Activated naive CD8-positive, alpha-beta T cell treated with anti-CD3 and anti-CD28 coated beads, Interleukin-2, amount 50 U/mL, for 16 hours (primary cell): ENCODE results near the gene CCDC150.
"Not testable (repeated sequence)": the region's sequence is repeated elsewhere in the genome, so short reads cannot be mapped to it uniquely, and the experiment has no call there.

ENCODE experiments used
- DNase-seq: peaks from one replicate; pipeline ENCODE4 v3.0.0-alpha.2; 2020; ENCODE audit warnings: low read depth, low spot score

CCDC150 gene

GRCh38 chr2:196639180-196640030 is at the start of gene CCDC150:
CCDC150 (plus strand) TSS chr2:196639715; CDS start chr2:196639767, 52 bp downstream.
- peak; percentile 84 for DNase-seq

DNA sequence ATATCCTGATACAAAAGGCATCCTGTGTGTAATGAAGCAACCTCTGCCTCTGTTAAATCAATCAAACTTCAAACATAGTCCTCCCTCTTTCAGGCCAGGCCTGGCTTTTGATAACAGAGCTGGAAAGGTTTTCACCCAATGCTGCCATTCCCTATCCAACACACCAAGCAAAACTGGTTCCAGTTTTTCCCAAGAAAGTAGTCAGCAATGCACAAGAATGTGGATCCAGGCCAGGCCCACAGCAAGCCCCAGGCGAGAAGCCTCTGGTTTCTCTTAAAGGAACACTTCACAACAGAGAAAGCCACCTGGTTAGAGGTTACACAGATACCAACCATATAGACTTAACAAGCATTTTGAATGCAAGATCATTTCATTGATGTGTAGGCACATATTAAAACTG is 49.2 kb upstream of the CCDC150 start:
- no peak for DNase-seq

DNA sequence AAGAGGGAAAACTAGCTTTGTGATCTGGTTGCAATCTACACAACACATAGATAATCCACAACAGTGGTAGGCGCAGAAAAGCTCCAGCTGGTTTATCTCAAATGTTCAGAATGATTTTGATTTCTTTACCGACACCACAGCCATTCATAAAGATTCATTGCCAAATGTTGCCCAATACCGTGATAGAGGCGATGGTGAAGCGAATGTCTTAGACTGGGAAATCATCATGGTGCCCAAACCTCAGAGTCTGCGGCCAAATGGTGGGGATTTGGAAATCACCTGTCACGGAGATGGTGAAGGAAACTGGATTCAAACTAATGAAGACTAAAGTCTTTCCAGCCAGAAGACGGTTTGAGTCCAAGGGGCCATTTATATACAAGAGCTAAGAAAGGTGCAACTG is 48.5 kb upstream of the CCDC150 start:
- no peak for DNase-seq

GRCh38 chr2:196591621-196592022 is 47.9 kb upstream of the CCDC150 start:
- no peak for DNase-seq

DNA sequence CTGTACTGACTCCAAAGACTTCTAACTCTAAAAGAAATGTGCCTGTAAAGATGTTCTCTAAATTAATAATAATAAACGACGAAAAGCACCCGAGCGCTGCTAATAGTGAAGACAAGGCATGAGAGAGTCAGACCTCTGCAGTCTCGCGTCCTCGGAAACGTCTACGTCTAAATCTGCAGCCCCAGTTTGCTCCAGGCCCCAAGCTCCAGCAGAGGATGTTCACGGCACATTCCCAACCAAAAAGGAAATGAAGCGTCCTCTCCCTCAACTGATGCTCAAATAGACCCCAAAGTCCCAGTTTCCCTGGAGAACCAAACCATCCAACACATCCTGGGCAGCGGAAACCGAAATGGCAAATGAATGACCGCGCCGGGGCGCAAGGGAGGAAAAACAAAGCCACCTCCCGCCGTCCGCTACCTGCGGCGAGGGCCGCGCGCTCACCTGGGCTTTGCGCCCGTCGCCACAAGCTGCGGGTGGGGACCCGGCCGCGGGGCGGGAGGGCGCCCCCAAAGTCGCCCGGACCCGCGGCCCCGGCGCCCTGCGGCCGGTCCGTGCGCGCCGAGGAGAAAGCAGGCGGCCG is 47.1 kb upstream of the CCDC150 start:
- no peak for DNase-seq

DNA sequence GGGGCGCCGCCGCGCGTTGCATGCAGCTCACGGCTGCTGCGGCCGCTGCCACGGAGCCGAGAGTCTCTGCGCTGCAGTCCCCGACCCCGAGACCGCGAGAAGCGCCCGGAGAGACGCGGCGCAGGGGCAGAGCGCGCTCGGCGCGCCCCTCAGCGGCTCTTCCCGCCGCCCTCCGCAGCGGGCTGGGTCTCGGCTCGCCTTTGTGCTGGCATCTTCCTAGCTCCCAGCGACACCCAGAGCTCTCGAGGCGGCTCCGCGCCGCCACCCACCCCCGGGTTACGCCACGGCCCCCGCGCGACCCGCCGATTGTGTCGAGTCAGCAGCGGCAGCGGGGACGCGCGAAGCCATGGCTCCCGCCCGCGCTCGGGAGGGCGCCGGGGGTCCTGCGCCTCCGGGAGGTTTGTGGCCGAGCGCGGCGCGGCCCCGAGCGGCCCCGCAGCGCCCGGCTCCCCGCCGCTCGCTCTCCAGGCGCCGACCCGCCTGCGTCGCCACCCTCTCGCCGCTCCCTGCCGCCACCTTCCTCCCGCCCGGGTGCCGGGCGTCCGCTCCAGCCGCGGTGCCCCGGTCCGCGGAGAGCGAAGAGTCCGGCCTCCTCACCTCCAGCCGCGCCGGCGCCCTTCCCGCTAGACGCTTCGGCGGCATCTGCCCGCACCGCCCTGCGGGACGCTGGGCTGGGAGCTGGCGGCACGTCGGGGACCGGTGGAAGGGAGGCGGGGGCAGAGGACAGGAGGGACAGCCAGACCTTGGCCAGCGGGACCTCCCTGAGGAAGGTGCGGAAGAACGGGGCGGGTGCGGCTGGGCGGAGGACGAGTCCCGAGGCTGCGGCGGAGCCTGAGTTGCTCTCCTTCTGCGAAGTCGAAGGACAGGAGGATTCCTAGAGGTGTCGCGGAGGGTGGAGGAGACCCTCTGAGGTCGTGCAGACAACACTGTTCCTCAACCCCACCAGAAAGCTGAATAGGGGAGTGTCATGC is 46.3 kb upstream of the CCDC150 start, which contains the start of gene HECW2:
HECW2 (minus strand) TSS at position 644 of the 971 bp plus-strand sequence.
- no peak for DNase-seq

DNA sequence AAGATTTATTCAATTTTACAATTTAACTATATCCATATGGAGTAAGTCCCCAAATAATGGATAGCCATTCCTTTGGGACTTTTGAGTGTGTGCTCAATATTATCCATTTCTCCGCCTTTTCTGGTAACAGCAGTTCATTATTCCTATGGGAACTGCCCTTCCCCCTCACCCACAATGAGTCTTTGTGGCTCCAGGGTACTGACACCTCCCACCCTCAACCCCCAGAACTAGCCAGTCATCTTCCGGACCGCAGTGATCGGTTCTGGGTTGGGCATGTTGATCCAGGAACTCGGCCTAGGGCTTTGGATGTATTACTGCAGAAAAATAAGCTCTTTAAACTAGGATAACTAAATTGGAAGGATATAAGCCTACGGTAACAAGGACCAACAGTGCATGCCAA is 45.4 kb upstream of the CCDC150 start:
- no peak for DNase-seq

GRCh38 chr2:196597531-196597930 is 42.0 kb upstream of the CCDC150 start:
- no peak for DNase-seq

DNA sequence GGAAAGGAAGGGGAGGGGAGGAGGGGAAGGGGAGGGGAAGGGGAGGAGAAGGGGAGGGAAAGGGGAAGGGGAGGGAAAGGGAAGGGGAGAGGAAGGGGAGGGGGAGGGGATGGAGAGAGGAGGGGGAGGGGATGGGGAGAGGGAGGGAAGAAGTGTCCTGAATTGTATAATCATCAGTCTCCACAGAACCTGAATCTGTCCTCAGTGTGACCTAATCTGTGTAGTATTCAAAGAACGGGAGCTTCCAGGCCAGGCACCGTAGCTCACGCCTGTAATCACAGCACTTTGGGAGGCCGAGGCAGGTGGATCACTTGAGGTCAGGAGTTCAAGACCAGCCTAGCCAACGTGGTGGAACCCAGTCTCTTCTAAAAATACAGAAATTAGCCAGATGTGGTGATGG is 41.1 kb upstream of the CCDC150 start:
- no peak for DNase-seq

DNA sequence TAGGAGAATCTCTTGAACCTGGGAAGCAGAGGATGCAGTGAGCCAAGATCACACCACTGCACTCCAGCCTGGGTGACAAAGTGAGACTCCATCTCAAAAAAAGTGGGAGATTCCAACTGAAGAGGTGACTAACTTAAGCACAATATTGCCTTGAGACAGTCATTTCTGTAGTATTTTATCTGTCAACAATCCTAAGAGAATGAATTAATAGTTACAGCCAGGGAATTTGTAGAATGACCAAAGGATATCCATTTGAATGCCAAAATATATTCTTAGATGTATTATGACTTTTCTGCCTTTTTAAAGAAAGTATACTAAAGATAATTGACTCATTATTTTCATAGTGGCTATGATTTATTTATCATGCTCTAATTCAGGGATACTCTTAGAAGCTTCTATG is 40.7 kb upstream of the CCDC150 start:
- no peak for DNase-seq

DNA sequence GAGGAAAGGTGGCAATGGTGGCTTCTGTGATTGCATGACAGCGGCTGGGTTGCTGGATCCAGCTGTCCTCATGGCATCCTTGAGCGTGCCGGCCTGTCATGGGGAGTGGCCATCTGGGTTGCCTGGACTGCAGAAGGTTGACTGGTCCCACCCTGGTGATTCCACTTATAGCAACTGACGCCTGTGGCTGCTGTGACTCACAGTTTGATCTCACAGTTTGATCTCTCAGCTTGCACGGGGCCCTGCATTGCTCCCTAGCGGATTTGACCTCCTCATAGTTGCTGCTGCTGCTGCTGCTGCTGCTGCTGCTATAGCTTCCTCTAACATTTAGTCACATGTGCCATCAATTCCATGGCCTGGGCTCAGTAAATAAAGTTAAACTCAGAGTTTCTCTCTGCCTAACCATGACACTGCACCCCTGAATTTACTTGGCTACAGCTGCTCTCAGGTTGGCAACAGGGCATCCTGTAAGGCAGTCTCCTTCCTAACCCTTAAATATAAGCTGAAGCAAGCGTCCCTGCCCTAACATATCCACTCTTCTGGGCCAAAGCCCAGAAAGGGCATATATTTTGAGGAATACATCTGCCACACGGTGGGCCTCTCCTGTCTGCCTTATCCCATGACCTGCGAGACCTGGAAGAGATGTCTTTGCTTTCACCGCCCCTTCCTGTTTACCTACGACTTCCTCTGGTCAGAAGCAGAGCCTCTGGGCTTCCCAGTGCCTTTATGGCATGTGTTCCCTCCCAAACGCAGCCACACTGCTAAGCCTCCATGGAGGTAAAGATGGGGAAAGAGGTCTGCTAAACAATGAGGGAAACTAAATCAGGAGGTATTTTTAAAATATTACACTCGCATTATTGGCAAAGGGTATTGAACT is 37.8 kb upstream of the CCDC150 start:
- no peak for DNase-seq

- no peak for DNase-seq
Measured at GRCh38 chr2:196604196-196604595, 35.3 kb upstream of the CCDC150 start.

DNA sequence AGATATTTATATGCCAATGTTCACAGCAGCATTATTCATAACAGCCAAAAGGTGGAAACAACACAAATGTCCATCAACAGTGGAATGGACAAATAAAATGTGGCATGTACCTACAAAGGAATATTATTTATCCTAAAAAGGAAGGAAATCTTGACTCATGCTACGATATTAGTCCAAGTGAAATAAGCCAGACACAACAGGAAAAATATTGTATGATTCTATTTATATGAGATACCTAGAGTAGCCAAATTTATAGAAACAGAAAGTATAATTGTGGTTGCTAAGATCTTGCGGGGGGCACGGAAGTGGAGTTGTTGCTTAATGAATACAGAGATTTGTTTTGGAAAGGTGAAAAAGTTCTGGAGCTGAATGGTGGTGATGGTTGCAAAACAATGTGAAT is 33.0 kb upstream of the CCDC150 start:
- DNase-seq: no peak

DNA sequence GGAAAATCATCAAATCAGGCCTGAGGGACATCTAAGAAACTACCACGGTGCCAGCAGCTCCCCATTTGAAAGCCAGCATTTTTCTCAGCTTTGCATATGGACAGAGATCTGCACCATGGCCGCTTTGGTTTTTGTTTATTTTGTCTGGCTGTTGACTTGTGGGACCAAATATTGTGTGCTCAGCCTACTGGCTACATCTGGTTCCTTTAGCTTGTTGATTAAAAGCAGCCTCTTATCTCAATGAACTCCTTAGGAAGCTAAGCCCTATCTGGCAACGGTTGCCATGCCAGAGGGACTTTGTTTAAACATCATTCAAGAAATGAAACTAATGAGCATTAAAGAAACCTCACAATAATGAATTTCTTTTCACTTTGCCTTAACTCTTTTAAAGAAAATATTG is 32.4 kb upstream of the CCDC150 start:
- no peak for DNase-seq

GRCh38 chr2:196607896-196608295 is 31.6 kb upstream of the CCDC150 start:
- not testable (repeated sequence) for DNase-seq

- DNase-seq: no peak
Measured at GRCh38 chr2:196609806-196610205, 29.7 kb upstream of the CCDC150 start.

GRCh38 chr2:196610796-196611195 is 28.7 kb upstream of the CCDC150 start:
- DNase-seq: no peak

- DNase-seq: no peak
Measured at GRCh38 chr2:196613302-196613701, 26.2 kb upstream of the CCDC150 start.

GRCh38 chr2:196617430-196617829 is 22.1 kb upstream of the CCDC150 start:
- no peak for DNase-seq

DNA sequence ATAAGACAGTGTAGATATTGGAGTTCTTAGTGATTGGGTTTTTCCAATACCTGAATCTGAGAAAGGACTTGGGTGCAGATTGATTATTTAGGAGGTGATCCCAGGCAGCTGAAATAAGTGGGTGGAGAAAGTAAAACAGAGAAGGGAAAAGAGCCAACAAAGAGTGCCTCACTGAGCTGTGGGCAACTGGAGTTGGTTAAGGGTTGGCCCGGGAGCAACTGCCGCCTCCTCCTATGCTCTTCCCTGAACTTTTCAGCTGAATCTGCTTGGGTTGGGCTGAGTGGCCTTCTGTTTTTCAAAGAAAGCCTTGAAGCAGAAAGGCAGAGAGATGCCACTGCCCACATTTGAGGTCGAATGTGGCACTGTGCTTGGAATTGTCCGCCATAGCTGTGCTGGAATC is 20.9 kb upstream of the CCDC150 start:
- no peak for DNase-seq

- no peak for DNase-seq
Measured at GRCh38 chr2:196630531-196630930, 9.0 kb upstream of the CCDC150 start.
